Medulla oblongata (tissue), 1 donor: Measurements from ENCODE around the gene GRAMD2B.
"Not testable (repeated sequence)": the region's sequence is repeated elsewhere in the genome, so short reads cannot be mapped to it uniquely, and the experiment has no call there.

ENCODE experiments used
- DNase-seq: peaks from one replicate; pipeline ENCODE4 v3.0.0-alpha.2; 2015; ENCODE audit errors: extremely low spot score

Gene GRAMD2B

DNA sequence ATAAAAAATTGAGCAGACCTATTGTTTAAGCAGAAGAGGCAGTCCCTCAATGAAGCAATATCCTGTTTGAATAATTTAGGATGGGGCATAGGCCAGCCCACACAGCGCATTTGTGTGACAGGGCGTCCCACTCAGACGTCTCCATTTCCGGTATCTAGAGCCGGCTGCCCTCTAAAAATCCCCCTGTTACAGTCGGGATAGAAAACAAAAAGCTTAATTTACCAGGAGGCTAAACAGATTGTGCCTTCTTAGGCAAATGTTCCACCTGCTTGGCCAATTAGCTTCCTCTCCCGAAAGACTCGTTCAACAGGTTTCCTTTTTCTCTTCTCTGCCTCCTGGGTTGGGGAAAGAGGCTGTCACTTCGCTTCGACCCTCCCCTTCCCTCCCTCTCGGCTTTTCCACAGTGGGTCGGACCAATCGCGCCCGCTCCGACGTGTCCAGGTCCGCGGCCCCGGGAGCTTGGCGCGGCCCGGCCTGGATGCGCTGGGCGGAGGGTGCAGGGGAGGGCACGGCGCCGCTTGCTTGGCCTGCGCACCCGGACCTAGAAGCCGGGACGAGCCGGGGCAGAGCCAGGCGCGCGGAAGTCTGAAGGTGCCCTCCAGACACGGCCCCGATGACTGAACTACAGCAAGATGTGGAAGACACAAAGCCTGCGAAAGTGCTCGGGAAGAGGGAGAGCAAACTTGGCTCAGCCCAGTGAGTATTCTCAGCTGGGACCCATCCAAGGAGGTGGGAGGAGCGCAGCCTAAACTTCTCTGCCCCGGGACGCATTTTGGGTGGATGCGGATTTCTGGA, at the start of gene GRAMD2B:
Gene GRAMD2B (plus strand): TSS at position 416 of the 795 bp plus-strand sequence. CDS start 198 bp downstream, at position 614.
- DNase-seq, result peak; percentile 91

- DNase-seq, result no peak
Measured at GRCh38 chr5:126374109-126374416, 49.1 kb upstream of the GRAMD2B start.

- peak; percentile 52 for DNase-seq
Measured at GRCh38 chr5:126376443-126376842, 46.8 kb upstream of the GRAMD2B start.

DNA sequence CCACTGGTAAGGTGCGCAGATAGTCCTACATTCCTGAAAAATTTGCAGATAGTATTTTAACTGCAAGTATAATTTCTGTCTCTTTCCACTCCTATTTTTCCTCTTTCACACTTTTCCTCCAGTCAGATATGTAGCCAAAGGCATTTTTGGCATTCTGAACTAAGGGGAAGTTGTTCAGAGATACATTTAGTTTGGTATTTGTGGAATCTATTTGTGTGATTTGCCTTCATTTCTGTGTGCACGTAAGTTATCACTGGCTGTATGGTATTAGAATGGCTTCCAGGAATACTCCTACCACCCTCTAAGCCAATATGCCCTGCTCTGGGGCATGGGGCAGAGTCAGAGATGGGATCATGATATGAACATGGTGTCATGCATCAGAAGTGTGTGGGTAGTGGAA, 45.8 kb upstream of the GRAMD2B start:
- DNase-seq, result no peak

- DNase-seq, result not testable (repeated sequence)
Measured at GRCh38 chr5:126380316-126380715, 42.9 kb upstream of the GRAMD2B start.

DNA sequence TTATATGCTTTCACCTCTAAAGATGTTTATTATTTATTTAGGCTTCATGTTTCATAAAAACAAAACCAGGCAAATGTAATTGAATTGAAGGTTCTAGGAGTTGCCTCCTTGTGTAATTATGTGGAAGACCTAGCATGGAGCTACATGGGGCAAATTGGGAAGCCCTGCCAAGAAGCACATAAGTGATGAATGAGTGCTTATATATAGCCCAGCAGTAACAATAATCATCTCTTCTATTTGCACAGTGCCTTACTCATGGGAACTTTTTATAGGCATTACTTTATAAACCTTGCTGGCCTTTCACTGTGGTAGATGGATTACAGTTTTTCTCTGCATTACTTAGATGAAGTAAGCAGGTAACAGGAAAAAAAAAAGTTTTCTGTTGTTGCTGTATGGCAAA, 40.0 kb upstream of the GRAMD2B start:
- no peak for DNase-seq

GRCh38 chr5:126383776-126384175, 39.4 kb upstream of the GRAMD2B start:
- DNase-seq, result no peak

DNA sequence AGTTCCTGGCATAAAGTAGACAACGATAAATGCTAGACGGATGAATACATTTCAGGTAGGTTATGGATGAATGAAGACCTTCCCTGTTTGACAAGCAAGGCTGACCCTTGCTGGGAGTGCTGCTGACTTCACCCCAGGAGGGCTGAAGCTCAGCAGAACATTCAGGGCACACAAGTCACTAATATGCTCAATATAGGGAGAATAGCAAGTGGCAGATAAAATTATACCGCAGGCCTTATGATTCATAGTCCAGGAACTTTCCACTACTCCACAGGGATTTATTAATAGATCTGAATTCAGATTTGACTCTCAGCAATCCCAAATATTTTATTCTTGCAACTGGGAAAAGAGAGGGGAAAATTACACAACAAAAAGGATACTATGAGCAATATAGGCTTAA, 38.2 kb upstream of the GRAMD2B start:
- no peak for DNase-seq

- no peak for DNase-seq
Measured at GRCh38 chr5:126385524-126386502, 37.4 kb upstream of the GRAMD2B start.

DNA sequence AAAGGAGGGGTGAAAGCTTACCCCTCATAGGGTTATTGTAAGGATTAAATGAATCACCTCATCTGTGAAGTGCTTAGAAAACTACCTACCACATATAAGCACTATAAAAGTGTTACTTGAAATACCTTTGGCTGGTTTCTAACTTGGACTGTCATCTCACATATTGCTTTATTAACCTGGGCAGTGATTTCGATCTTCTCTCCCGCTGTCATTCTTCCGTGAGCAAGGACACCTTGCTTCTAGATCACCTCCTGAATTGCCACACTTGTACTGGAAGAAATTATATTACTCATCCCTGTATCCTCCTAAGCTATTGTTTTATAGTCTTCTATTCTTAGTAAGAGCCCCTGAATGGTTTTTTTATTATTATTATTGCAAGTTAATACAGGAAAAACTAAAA, 34.0 kb upstream of the GRAMD2B start:
- no peak for DNase-seq

GRCh38 chr5:126390051-126390450, 33.2 kb upstream of the GRAMD2B start:
- no peak for DNase-seq

DNA sequence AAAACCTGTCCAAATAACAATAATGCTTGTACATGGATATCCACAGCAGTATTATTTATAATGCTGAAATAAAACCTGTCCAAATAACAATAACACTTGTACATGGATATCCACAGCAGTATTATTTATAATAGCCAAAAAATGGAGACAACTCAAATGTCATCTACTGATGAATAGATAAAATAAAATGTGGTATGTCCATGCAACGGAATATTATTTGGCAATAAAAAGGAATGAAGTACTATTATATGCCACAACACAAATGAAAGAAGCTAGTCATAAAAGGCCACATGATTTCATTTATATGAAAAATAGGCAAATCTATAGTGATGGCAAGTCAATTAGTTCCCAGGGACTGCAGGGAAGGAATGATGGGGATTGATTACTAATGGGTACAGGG, 31.8 kb upstream of the GRAMD2B start:
- no peak for DNase-seq

- DNase-seq, result no peak
Measured at GRCh38 chr5:126394211-126394788, 28.9 kb upstream of the GRAMD2B start.

- peak; percentile 35 for DNase-seq
Measured at GRCh38 chr5:126395198-126395597, 28.0 kb upstream of the GRAMD2B start.

DNA sequence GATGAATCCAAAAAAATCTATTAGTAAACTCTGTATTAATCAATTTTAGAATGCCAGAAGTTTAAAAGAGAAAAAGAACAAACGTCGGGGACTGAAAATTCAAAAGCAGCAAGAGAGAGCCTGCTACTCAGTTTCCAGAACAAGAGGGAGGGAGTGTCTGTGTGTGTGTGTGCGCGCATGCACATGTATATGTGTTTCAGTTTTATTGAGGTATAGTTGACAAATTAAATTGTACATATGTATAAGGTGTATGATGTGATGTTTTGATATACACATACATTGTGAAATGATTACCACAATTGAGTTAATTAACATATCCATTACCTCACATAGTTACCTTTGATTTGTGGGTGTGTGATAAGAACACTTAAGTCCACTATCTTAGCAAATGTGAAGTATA, 27.6 kb upstream of the GRAMD2B start:
- DNase-seq, result no peak

DNA sequence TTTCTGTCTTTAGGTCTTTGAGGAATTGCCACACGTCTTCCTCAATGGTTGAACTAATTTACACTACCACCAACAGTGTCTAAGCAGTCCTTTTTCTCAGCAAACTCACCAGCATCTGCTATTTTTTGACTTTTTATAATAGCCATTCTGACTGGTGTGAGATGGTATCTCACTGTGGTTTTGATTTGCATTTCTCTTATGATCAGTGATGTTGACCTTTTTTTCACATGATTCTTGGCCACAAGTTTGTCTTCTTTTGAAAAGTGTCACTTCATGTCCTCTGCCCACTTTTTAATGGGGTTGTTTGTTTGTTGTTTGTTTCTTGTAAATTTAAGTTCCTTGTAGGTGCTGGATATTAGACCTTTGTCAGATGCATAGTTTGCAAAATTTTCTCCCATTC, 26.5 kb upstream of the GRAMD2B start:
- not testable (repeated sequence) for DNase-seq

GRCh38 chr5:126398791-126399190, 24.4 kb upstream of the GRAMD2B start:
- no peak for DNase-seq

DNA sequence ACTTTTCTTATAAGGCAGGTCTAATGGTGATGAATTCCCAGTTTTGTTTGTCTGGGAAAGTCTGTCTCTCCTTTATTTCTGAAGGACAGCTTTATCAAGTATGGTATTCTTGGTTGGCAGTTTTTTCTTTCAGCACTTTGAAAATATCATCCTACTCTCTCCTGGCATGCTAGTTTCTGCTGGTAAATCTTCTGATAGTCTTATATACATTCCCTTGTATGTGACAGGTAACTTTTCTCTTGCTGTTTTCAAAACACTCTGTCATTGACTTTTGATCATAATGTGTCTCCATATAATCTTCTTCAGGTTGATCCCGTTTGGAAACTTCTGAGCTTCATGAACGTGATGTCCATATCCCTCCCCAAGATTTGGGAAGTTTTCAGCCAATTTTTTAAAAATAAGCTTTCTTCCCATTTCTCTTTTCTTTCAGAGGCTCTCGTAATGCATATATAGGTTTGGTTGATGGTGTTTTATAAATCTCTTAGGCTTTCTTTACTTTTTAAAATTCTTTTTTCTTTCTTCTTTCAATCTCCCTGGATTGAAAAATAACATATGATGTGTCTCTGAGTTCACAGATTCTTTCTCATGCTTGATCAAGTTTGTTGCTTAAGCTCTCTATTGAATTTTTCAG, 22.5 kb upstream of the GRAMD2B start:
- no peak for DNase-seq

GRCh38 chr5:126402621-126403555, 20.3 kb upstream of the GRAMD2B start:
- no peak for DNase-seq

DNA sequence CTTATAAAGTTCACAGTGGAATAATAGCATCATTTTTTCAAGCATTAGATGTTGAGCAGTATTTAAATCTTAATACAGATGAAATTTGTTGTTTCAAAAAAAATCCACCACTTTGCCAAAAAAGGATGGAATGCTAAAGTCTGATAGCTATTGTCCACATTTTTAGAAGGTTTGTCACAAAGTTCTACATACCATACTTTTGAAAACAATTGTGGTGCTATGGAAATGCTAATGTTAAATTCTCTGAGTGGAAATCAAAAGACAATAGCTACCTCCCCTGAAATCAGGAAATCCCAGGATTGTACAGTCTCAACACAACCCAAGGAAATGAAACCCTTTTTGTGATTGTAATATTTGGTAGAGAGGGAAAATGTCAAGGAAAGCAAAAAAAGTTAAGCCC, 19.3 kb upstream of the GRAMD2B start:
- no peak for DNase-seq

DNA sequence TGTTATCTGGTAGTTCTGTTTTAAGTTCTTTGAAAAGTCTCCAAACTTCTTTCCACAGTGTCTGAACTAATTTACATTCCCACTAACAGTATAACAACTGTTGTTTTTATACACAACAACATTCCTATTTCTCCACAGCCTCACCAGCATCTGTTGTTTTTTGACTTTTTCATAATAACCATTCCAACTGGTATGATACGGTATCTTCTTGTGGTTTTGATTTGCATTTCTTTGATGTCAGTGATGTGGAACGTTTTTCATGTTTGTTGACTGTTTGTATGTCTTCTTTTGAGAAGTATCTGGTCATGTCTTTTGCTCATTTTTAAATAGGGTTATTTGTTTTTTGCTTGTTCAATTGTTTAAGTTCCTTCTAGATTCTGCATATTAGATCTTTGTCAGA, 12.6 kb upstream of the GRAMD2B start:
- DNase-seq, result no peak
